ENCODE data around the gene POLR2E. TPM values are rescaled to one million over a fixed set of nuclear protein-coding genes. Genes with fewer than 3 reads are reported as not detected.

Gene POLR2E
- total RNA-seq, 1 experiment from 2014 or later = 237 TPM

DNA sequence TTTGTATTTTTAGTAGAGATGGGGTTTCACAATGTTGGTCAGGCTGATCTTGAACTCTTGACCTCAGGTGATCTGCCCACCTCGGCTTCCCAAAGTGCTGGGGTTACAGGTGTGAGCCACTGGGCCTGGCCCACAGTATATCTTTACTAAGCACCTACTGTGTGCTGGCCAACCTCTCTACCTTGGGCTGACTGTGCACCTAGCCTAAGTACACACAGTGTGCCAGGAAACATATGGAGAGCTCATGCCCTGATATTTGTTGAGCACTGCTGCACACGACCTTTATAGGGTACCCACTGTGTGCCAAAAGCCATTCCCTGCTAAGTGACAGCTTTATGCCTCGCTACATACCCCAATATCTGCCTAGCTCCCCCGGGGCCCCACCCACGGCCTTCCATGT lies 34.5 kb downstream of the POLR2E start:
- TF ChIP-seq EZH2 (IDR thresholded peaks at IDR 0.05; ENCODE audit: low read depth) = no peak
- TF ChIP-seq, protein P1, sequence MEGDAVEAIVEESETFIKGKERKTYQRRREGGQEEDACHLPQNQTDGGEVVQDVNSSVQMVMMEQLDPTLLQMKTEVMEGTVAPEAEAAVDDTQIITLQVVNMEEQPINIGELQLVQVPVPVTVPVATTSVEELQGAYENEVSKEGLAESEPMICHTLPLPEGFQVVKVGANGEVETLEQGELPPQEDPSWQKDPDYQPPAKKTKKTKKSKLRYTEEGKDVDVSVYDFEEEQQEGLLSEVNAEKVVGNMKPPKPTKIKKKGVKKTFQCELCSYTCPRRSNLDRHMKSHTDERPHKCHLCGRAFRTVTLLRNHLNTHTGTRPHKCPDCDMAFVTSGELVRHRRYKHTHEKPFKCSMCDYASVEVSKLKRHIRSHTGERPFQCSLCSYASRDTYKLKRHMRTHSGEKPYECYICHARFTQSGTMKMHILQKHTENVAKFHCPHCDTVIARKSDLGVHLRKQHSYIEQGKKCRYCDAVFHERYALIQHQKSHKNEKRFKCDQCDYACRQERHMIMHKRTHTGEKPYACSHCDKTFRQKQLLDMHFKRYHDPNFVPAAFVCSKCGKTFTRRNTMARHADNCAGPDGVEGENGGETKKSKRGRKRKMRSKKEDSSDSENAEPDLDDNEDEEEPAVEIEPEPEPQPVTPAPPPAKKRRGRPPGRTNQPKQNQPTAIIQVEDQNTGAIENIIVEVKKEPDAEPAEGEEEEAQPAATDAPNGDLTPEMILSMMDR (conservative IDR thresholded peaks at IDR 0.05) = no peak
- Histone ChIP-seq H3K4me3 (no peak overlapping the region), H3K4me1 (replicated peaks; ENCODE audit: insufficient read depth) (peaks cover 8% of the 10 kb centered on the region), H3K79me2 (ENCODE audit: low read depth) (no peaks in the 10 kb centered on the region), H3K9me3 (ENCODE audit: insufficient read depth, low read depth) (no peaks in the 10 kb centered on the region), H3K27me3 (ENCODE audit: insufficient read depth, low read depth) (no peaks in the 10 kb centered on the region), H4K20me1 (ENCODE audit: insufficient read depth) (no peaks in the 10 kb centered on the region), H3K4me2 (no peak overlapping the region), H3K27ac (no peak overlapping the region), H3K9me2 (ENCODE audit: insufficient read depth) (no peaks in the 10 kb centered on the region), H3K36me3 (ENCODE audit: low read depth) (no peaks in the 10 kb centered on the region), H2AFZ (no peak overlapping the region), H3F3A (ENCODE audit: insufficient read depth, low read depth) (peaks cover 19% of the 10 kb centered on the region)
- intact Hi-C loops (cut with micrococcal nuclease; ENCODE audit: unreplicated experiment) = no loop called here
- ChIA-PET CTCF (no interaction called here), POLR2A (ENCODE audit: unreplicated experiment) (no interaction called here)
- DNase-seq = no peak
- no TSS peak for BruUV-seq (replicated peaks)

GRCh38 chr19:1058112-1058511 lies 37.1 kb downstream of the POLR2E start:
- H3K9me3 ChIP-seq (ENCODE audit: insufficient read depth, low read depth) = no peaks in the 10 kb centered on the region
- H3K36me3 ChIP-seq (ENCODE audit: low read depth) = no peaks in the 10 kb centered on the region
- no peaks in the 10 kb centered on the region for H3K9me2 ChIP-seq (ENCODE audit: insufficient read depth)
- H3K4me1 ChIP-seq (replicated peaks; ENCODE audit: insufficient read depth) = no peaks in the 10 kb centered on the region
- no peaks in the 10 kb centered on the region for H3K79me2 ChIP-seq (ENCODE audit: low read depth)
- intact Hi-C loops (cut with micrococcal nuclease; ENCODE audit: unreplicated experiment) = no loop called here
- H2AFZ ChIP-seq = no peak overlapping the region
- ChIA-PET CTCF (no interaction called here), POLR2A (ENCODE audit: unreplicated experiment) (no interaction called here)
- H3K4me2 ChIP-seq = no peak overlapping the region
- no peak overlapping the region for H3K27ac ChIP-seq
- peaks cover 5% of the 10 kb centered on the region; the same call in 1 of the 2 replicates for H3F3A ChIP-seq (ENCODE audit: insufficient read depth, low read depth)
- no peaks in the 10 kb centered on the region for H3K27me3 ChIP-seq (ENCODE audit: insufficient read depth, low read depth)
- H4K20me1 ChIP-seq (ENCODE audit: insufficient read depth) = no peaks in the 10 kb centered on the region
- BruUV-seq (replicated peaks) = no TSS peak
- DNase-seq = no peak
- no peak for TF ChIP-seq EZH2 (IDR thresholded peaks at IDR 0.05; ENCODE audit: low read depth)
- TF ChIP-seq, protein P1 (conservative IDR thresholded peaks at IDR 0.05) = no peak
- no peak overlapping the region for H3K4me3 ChIP-seq

- intact Hi-C loops (cut with micrococcal nuclease; ENCODE audit: unreplicated experiment) = no loop called here
- TF ChIP-seq EZH2 (IDR thresholded peaks at IDR 0.05; ENCODE audit: low read depth) = no peak
- TF ChIP-seq, protein P1 (conservative IDR thresholded peaks at IDR 0.05) = peak; percentile 61
- Histone ChIP-seq H3K4me2 (no peak overlapping the region), H3K27me3 (ENCODE audit: insufficient read depth, low read depth) (no peaks in the 10 kb centered on the region), H4K20me1 (ENCODE audit: insufficient read depth) (no peaks in the 10 kb centered on the region), H3K36me3 (ENCODE audit: low read depth) (no peaks in the 10 kb centered on the region), H3K4me3 (no peak overlapping the region), H3K27ac (no peak overlapping the region), H3K9me2 (ENCODE audit: insufficient read depth) (no peaks in the 10 kb centered on the region), H3K79me2 (ENCODE audit: low read depth) (no peaks in the 10 kb centered on the region), H3K9me3 (ENCODE audit: insufficient read depth, low read depth) (no peaks in the 10 kb centered on the region), H3K4me1 (replicated peaks; ENCODE audit: insufficient read depth) (no peaks in the 10 kb centered on the region), H3F3A (ENCODE audit: insufficient read depth, low read depth) (peaks cover 5% of the 10 kb centered on the region; the same call in 1 of the 2 replicates), H2AFZ (no peak overlapping the region)
- ChIA-PET CTCF (interaction anchor here (0.5 kb wide), 1 partner anchor 48 kb away, joined by 3 read pairs; no protein-coding TSS in a partner anchor), POLR2A (ENCODE audit: unreplicated experiment) (interaction anchor here (0.7 kb wide), 1 partner anchor 20 kb away, joined by 14 read pairs; no protein-coding TSS in a partner anchor)
- DNase-seq = peak in 1 of 2 experiments; percentile 43
- BruUV-seq (replicated peaks) = no TSS peak
Observed at GRCh38 chr19:1057176-1057855, 37.9 kb downstream of the POLR2E start.
